A673 (cell line): ENCODE data around the gene DTL.

Source experiments
- EZH2 ChIP-seq: fragments of 200-600 bp; sonication (generic); IDR thresholded peaks from 2 replicates; pipeline ENCODE4 v1.6.1; 2017; ENCODE audit warnings: borderline replicate concordance, low read depth, mild to moderate bottlenecking, mixed read lengths, antibody characterized with exemption, low read length; ENCODE audit not compliant: poor library complexity, severe bottlenecking
- TF ChIP-seq, protein P1 (sequence below): fragments of 300-800, 200-600 bp; sonication (generic); conservative IDR thresholded peaks from 2 replicates; pipeline ENCODE4 v1.5.1; 2017; ENCODE audit warnings: low read depth, mild to moderate bottlenecking, antibody characterized with exemption, low read length, moderate library complexity, mixed read lengths

DNA sequence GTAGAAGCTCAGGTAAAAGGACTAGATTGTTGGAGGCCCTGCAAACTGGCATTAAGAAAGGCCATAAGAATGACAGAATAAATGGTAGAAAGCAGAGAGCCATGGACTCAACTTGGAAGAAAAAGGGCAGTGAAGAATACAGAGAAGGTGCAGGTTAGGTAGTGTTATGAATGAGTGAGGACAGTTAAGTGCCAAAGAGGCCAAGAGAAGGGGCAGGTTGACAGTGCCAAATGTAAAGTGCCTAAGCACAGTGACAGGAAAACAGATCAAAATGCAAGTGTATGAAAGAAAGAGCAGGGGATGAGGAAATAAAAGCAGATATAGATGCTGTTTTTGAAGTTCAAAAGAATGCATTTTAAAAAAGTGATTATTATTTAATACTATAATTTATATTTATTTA is 43.9 kb upstream of the DTL start:
- TF ChIP-seq, protein P1, sequence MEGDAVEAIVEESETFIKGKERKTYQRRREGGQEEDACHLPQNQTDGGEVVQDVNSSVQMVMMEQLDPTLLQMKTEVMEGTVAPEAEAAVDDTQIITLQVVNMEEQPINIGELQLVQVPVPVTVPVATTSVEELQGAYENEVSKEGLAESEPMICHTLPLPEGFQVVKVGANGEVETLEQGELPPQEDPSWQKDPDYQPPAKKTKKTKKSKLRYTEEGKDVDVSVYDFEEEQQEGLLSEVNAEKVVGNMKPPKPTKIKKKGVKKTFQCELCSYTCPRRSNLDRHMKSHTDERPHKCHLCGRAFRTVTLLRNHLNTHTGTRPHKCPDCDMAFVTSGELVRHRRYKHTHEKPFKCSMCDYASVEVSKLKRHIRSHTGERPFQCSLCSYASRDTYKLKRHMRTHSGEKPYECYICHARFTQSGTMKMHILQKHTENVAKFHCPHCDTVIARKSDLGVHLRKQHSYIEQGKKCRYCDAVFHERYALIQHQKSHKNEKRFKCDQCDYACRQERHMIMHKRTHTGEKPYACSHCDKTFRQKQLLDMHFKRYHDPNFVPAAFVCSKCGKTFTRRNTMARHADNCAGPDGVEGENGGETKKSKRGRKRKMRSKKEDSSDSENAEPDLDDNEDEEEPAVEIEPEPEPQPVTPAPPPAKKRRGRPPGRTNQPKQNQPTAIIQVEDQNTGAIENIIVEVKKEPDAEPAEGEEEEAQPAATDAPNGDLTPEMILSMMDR = no peak
- TF ChIP-seq EZH2 = no peak
